Natural killer cell (primary cell): ENCODE measurements around the gene ERCC2. TPM values are rescaled to one million over a fixed set of nuclear protein-coding genes. Genes with fewer than 3 reads are reported as not detected.

ENCODE experiments used
- ATAC-seq, 3 donors: fragments of 150-1000 bp in 2 of 3; fragments of 200-7000 bp in 1 of 3; cut with Tn5 transposase; 1 replicate in 1 of 3; 2 replicates in 2 of 3; pipeline ENCODE4 v1.10.0; 2021; ENCODE audit warnings: mild to moderate bottlenecking in 2 of 3, moderate library complexity in 2 of 3
- DNase-seq, 2 donors: peaks; one replicate each; pipeline versions ENCODE4 v3.0.0 to v3.0.0-alpha.2; 2013 to 2021; ENCODE audit warnings: mixed read lengths in 1 of 2
- H3K27ac ChIP-seq: one replicate; pipeline ENCODE4 v1.5.1; 2013; ENCODE audit warnings: mild to moderate bottlenecking, low read length
- H3K27me3 ChIP-seq: one replicate; pipeline ENCODE4 v1.6.1; 2013; ENCODE audit warnings: low read length; ENCODE audit not compliant: control insufficient read depth, insufficient read depth
- H3K36me3 ChIP-seq: one replicate; pipeline ENCODE4 v1.6.1; 2013; ENCODE audit warnings: low read length; ENCODE audit not compliant: control insufficient read depth, insufficient read depth
- H3K4me1 ChIP-seq: one replicate; pipeline ENCODE4 v1.6.1; 2013; ENCODE audit warnings: low read length; ENCODE audit not compliant: control insufficient read depth, insufficient read depth
- H3K4me3 ChIP-seq: one replicate; pipeline ENCODE4 v1.5.1; 2013; ENCODE audit warnings: low read length
- H3K9me3 ChIP-seq: one replicate; pipeline ENCODE4 v1.6.1; 2013; ENCODE audit warnings: low read length; ENCODE audit not compliant: control insufficient read depth, insufficient read depth
- H3K27ac Mint-ChIP-seq, 2 donors: one replicate each; pipeline ENCODE4 v1.8.0; 2022; ENCODE audit warnings: mild to moderate bottlenecking in 2 of 2, mixed read lengths in 2 of 2, moderate library complexity in 1 of 2
- H3K27me3 Mint-ChIP-seq, 2 donors: one replicate each; pipeline ENCODE4 v1.8.0; 2022; ENCODE audit warnings: low read depth in 2 of 2, mixed read lengths in 2 of 2
- H3K36me3 Mint-ChIP-seq: one replicate; pipeline ENCODE4 v1.8.0; 2022; ENCODE audit warnings: mixed read lengths
- H3K4me1 Mint-ChIP-seq, 2 donors: one replicate each; pipeline ENCODE4 v1.8.0; 2022; ENCODE audit warnings: mixed read lengths in 2 of 2
- H3K4me3 Mint-ChIP-seq: one replicate; pipeline ENCODE4 v1.8.0; 2022; ENCODE audit warnings: mild to moderate bottlenecking, moderate library complexity, mixed read lengths
- H3K9me3 Mint-ChIP-seq, 2 donors: one replicate each; pipeline ENCODE4 v1.8.0; 2022; ENCODE audit warnings: mixed read lengths in 2 of 2
- CTCF ChIP-seq: fragments of 200-600 bp; IDR thresholded peaks from one replicate; pipeline ENCODE4 v1.8.0; 2022; ENCODE audit warnings: antibody characterized with exemption
- WGBS: methylation state at CpG from one replicate; pipeline ENCODE4 v1.1.7; 2013; ENCODE audit warnings: missing lambda C conversion rate; ENCODE audit not compliant: insufficient coverage; 5-methylcytosine and 5-hydroxymethylcytosine counted together
- intact Hi-C: fragments of 100-400 bp; cut with micrococcal nuclease; formaldehyde crosslinking; loops from one replicate; pipeline ENCODE4 v1.14.2; 2022
- total RNA-seq, 4 donors: library from RNA; stranded (reverse); fragments of 120-200 nt in 1 of 4; gene quantifications; one replicate each; pipeline versions ENCODE4 v1.2.3 to v1.2.4, GENCODE V29; 2013 to 2022

ERCC2 gene
- total RNA-seq, 3 donors from 2014 or later (not counting 1 experiment from before 2014, with no cell fraction given) = 13.4 to 22.3 (median 14.9) TPM

GRCh38 chr19:45395821-45396617 is 25.6 kb upstream of the ERCC2 start:
- Mint-ChIP-seq H3K9me3 (no peaks in the 10 kb centered on the region), H3K36me3 (no peaks in the 10 kb centered on the region), H3K27me3 (peaks cover 16 to 28% of the 10 kb centered on the region in 2 donors), H3K27ac (no peak overlapping the region), H3K4me3 (no peak overlapping the region), H3K4me1 (peaks cover 6 to 11% of the 10 kb centered on the region in 2 donors)
- Histone ChIP-seq H3K4me1 (peaks cover 8% of the 10 kb centered on the region), H3K36me3 (no peaks in the 10 kb centered on the region), H3K27me3 (peaks cover 4% of the 10 kb centered on the region), H3K9me3 (no peaks in the 10 kb centered on the region), H3K27ac (no peak overlapping the region), H3K4me3 (no peak overlapping the region)
- 38% methylated on average over 59 of the region's 59 CpGs for WGBS
- no peak for DNase-seq
- intact Hi-C loops = no loop called here
- no peak for TF ChIP-seq CTCF
- ATAC-seq = no peak

DNA sequence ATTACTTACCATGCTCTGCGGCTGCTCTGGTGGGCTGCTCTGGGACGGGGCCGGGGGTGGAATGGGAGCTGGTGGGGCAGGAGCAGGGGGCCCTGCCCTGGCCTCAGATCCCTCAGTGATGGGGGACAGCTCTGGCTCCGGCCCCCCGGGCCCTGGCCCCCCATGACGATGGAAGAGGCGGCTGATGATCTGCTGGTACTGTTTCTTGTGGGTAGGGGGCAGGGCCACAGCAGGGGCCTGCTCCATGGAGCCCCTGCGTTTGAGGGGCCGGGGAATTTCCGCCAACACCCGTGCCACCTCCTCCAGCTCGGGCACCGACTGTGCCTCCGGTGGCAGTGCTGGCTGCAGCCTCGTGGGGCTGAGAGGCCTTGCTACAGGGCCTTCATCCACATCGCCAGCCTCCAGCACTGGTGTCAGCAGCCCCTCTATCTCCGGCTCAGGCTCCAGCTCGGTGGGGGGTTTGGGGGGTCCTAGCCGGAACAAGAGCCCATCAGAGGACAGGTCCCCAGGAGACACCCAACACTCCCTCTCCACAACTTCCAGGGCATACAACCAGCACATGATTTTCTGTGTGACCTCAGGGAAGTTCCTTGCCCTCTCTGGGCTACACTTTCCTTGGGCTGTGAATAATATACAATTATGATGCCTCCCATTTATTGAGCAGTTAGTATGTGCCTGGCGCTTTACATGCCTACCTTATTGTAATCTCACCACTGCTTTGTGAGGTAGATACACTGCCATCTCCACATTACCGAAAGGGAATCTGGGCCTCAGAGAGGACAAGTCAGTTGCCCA is 21.7 kb upstream of the ERCC2 start:
- Histone ChIP-seq H3K9me3 (no peaks in the 10 kb centered on the region), H3K4me1 (no peaks in the 10 kb centered on the region), H3K27ac (no peak overlapping the region), H3K36me3 (no peaks in the 10 kb centered on the region), H3K27me3 (peaks cover 2% of the 10 kb centered on the region), H3K4me3 (no peak overlapping the region)
- intact Hi-C loops = no loop called here
- no peak for TF ChIP-seq CTCF
- Mint-ChIP-seq H3K9me3 (no peaks in the 10 kb centered on the region), H3K36me3 (no peaks in the 10 kb centered on the region), H3K4me1 (peaks cover 0 to 5% of the 10 kb centered on the region in 2 donors), H3K27me3 (peaks cover 3 to 16% of the 10 kb centered on the region in 2 donors), H3K27ac (no peak overlapping the region), H3K4me3 (no peak overlapping the region)
- DNase-seq (no peak), ATAC-seq (no peak)
- 92% methylated on average over 21 of the region's 21 CpGs for WGBS

GRCh38 chr19:45391346-45391745 is 21.0 kb upstream of the ERCC2 start:
- ATAC-seq (no peak), DNase-seq (no peak)
- no peak overlapping the region for H3K4me3 ChIP-seq
- H3K9me3 ChIP-seq = no peaks in the 10 kb centered on the region
- TF ChIP-seq CTCF = no peak
- Mint-ChIP-seq H3K36me3 (no peaks in the 10 kb centered on the region), H3K27ac (no peak overlapping the region), H3K27me3 (peaks cover 4 to 19% of the 10 kb centered on the region in 2 donors), H3K4me3 (no peak overlapping the region), H3K4me1 (peaks cover 0 to 5% of the 10 kb centered on the region in 2 donors), H3K9me3 (no peaks in the 10 kb centered on the region)
- H3K27me3 ChIP-seq = peaks cover 3% of the 10 kb centered on the region
- intact Hi-C loops = no loop called here
- WGBS = 98% methylated on average over 3 of the region's 3 CpGs
- no peaks in the 10 kb centered on the region for H3K4me1 ChIP-seq
- no peak overlapping the region for H3K27ac ChIP-seq
- H3K36me3 ChIP-seq = no peaks in the 10 kb centered on the region
